HG03060 (cell line): ENCODE measurements around the gene PSME3.
"Not testable (repeated sequence)": the region's sequence is repeated elsewhere in the genome, so short reads cannot be mapped to it uniquely, and the experiment has no call there.

ENCODE experiments used
- ATAC-seq: cut with Tn5 transposase; IDR thresholded peaks from one replicate; pipeline ENCODE4 v1.9.1; 2021; ENCODE audit warnings: low read depth, moderate number of reproducible peaks; ENCODE audit not compliant: unreplicated experiment

Gene PSME3

GRCh38 chr17:42872251-42872965 lies 39.2 kb downstream of the PSME3 start:
- no peak for ATAC-seq

GRCh38 chr17:42873315-42873714 lies 40.1 kb downstream of the PSME3 start:
- no peak for ATAC-seq

- not testable (repeated sequence) for ATAC-seq
Measured at GRCh38 chr17:42873932-42874695, 40.9 kb downstream of the PSME3 start.

- no peak for ATAC-seq
Measured at GRCh38 chr17:42877037-42877436, 43.8 kb downstream of the PSME3 start.

- no peak for ATAC-seq
Measured at GRCh38 chr17:42878123-42878880, 45.1 kb downstream of the PSME3 start.

GRCh38 chr17:42878924-42879595 lies 45.9 kb downstream of the PSME3 start:
- no peak for ATAC-seq

- no peak for ATAC-seq
Measured at GRCh38 chr17:42879596-42879985, 46.4 kb downstream of the PSME3 start.

- ATAC-seq = no peak
Measured at GRCh38 chr17:42880776-42881310, 47.6 kb downstream of the PSME3 start.

GRCh38 chr17:42881706-42882105 lies 48.5 kb downstream of the PSME3 start:
- not testable (repeated sequence) for ATAC-seq

GRCh38 chr17:42882166-42882565 lies 49.0 kb downstream of the PSME3 start:
- ATAC-seq = no peak

GRCh38 chr17:42883802-42884558 lies 50.8 kb downstream of the PSME3 start:
- ATAC-seq = no peak

- not testable (repeated sequence) for ATAC-seq
Measured at GRCh38 chr17:42885806-42886205, 52.6 kb downstream of the PSME3 start.

GRCh38 chr17:42886283-42887176 lies 53.3 kb downstream of the PSME3 start:
- no peak for ATAC-seq

GRCh38 chr17:42889809-42890208 lies 56.6 kb downstream of the PSME3 start:
- ATAC-seq = no peak

GRCh38 chr17:42891539-42892152 lies 58.4 kb downstream of the PSME3 start:
- ATAC-seq = no peak

- no peak for ATAC-seq
Measured at GRCh38 chr17:42893359-42893758, 60.2 kb downstream of the PSME3 start.
